ENCODE data around the gene SPATA31D3.
"Not testable (repeated sequence)": the region's sequence is repeated elsewhere in the genome, so short reads cannot be mapped to it uniquely, and the experiment has no call there.

Gene SPATA31D3

GRCh38 chr9:81943393-81943792 lies at the start of gene SPATA31D3:
SPATA31D3 (plus strand) TSS chr9:81943500; CDS start chr9:81943586, 86 bp downstream.
- DNase-seq (ENCODE audit: low spot score), result not testable (repeated sequence)

GRCh38 chr9:81893929-81894328 lies 49.4 kb upstream of the SPATA31D3 start:
- DNase-seq (ENCODE audit: low spot score), result no peak

DNA sequence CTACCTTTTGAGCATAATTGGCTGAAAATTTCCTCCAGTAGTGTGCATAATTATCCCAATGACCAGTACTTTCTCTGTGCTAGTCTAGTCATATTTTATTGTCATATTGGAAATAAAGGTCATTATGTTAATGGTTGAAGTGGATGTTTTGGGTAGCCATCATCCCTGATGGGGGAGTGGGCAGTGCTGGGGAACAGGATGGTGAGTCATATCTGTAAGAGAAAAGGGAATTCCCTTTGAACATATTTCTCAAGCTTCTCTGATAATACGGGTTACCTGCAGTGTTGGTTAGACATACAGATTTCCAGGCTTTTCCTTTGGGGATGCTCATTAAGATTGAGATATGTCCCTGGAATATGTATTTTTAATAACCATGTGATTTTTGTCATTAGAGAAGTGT lies 48.4 kb upstream of the SPATA31D3 start:
- DNase-seq (ENCODE audit: low spot score), result no peak

GRCh38 chr9:81896070-81896469 lies 47.2 kb upstream of the SPATA31D3 start:
- no peak for DNase-seq (ENCODE audit: low spot score)

DNA sequence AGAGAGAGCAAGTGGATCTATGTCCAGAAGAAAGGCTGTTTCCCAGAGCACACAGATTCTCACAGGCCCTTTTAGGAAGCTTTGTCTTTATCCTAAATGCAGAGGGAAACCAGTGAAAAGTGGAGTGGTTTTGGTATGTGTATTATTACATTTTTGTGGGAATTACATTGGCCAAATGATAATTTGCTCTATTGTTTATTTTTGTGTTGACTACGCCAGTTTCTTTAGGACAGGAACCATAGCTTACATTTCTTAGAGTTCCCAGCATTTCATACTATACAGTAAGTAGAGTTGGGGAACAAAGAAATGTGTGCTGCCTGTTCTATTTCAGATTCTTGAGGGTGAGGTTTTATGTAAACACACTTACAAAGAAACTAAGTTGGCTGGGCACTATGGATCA lies 44.4 kb upstream of the SPATA31D3 start:
- DNase-seq (ENCODE audit: low spot score), result no peak

- DNase-seq (ENCODE audit: low spot score), result no peak
Observed at GRCh38 chr9:81902196-81902595, 41.1 kb upstream of the SPATA31D3 start.

- no peak for DNase-seq (ENCODE audit: low spot score)
Observed at GRCh38 chr9:81902626-81903025, 40.7 kb upstream of the SPATA31D3 start.

DNA sequence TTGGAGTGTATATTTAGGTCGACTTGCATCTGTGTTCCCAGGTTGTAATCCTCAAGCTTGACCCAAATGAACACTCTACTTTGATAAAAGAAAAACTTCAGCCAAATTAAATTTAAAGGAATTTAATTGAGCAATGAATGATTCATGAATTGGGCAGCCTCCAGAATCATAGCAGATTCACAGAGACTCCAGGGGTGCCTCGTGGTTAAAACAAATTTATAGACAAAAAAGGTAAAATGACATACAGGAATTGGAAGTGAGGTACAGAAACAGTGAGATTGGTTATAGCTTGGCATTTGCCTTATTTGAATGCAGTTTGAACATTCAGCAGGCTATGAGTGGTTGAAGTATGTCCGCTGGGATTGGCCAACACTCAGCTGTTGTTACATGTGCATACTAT lies 36.6 kb upstream of the SPATA31D3 start:
- DNase-seq (ENCODE audit: low spot score), result no peak

DNA sequence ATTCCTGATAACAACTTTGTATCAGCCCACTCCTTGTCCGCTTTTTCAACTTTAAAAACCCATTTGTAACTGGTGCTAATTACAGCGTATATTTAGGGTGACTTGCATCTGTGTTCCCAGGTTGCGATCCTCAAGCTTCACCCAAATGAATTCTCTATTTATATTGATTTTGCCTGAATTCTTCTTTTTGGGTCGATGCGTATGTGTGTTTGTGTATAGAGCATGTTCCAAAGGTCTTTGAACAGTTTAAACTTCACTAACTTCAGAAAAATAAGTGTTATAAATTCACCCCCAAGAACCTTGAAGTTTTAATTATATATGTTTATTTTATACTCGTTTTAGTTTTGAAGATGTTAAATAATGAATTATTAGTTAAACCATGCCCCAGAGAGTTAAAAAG lies 31.2 kb upstream of the SPATA31D3 start:
- DNase-seq (ENCODE audit: low spot score), result no peak

DNA sequence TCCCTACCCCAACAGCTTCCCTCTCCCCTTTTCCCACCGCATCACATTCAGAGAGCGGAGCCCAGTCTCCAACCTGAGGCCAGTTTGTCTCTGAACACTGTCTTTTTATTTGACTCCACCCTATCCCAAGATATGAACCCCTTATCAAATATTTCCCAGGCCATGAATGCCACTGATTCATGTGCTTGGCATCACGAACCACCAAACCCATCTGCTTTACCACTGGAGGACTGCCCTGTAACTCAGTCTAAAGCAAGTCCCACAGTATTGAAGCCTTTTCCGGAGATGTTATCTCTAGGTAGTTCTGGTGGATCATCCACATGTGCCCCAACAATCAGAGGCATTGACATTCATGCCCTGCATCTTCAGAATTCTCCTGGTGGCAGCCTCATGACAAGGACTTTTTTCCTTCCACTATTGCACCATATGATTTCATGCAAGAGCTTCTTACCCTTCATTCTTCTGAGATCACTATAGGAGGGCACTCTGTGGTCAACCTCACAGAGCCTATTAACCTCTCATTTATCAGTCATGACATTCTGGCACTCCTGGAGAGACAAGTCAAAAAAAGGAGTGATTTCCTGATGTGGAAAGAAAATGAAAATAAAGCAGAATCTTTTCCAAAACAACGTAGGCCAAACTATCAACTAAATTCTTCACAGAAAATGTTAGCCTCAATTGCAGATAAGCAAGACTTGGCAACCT lies 27.3 kb upstream of the SPATA31D3 start:
- DNase-seq (ENCODE audit: low spot score), result no peak

- DNase-seq (ENCODE audit: low spot score), result not testable (repeated sequence)
Observed at GRCh38 chr9:81918507-81918906, 24.8 kb upstream of the SPATA31D3 start.

- DNase-seq (ENCODE audit: low spot score), result not testable (repeated sequence)
Observed at GRCh38 chr9:81928305-81928704, 15.0 kb upstream of the SPATA31D3 start, which contains the start of gene SPATA31D4. SPATA31D4 (plus strand) TSS chr9:81928428; CDS start chr9:81928514, 86 bp downstream.

DNA sequence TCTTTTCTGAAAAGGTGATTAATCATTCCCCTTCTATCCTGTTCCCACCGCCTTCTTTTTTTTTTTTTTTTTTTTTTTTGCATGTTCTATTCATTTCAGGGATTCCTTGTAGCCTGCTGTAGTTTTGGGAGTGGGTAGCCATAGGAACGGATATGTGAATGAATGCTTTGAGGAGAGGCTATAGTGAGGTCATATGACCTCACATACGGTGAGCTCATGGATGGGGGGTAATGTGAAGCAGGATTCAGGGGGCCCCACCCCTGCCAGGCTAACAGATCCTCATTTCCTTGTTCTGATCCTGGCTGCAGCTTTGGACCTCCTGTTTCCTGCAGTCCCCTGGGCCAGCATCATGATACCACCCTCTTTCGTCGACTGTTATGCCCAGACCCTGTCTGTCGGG lies 13.2 kb upstream of the SPATA31D3 start:
- not testable (repeated sequence) for DNase-seq (ENCODE audit: low spot score)

GRCh38 chr9:81933547-81933946 lies 9.8 kb upstream of the SPATA31D3 start:
- DNase-seq (ENCODE audit: low spot score), result not testable (repeated sequence)

DNA sequence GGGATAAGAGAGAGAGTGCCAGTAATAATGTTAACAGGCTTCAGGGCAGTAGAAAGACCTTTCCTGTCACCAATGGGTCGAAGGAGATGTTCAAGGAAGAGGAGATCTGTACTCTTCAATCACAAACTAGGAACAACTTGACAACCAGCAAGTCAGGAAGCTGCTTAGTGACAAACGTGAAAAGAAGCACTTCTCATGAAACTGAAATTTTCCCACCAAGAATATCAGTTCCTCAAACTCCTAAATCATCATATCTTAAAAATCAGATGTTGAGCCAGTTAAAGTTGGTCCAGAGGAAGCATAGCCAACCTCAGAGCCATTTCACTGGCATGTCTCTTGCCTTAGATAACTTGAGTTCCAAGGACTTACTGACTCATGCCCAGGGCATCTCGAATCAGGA lies 5.3 kb downstream of the SPATA31D3 start:
- not testable (repeated sequence) for DNase-seq (ENCODE audit: low spot score)

GRCh38 chr9:81953096-81953495 lies 9.8 kb downstream of the SPATA31D3 start:
- DNase-seq (ENCODE audit: low spot score), result no peak

DNA sequence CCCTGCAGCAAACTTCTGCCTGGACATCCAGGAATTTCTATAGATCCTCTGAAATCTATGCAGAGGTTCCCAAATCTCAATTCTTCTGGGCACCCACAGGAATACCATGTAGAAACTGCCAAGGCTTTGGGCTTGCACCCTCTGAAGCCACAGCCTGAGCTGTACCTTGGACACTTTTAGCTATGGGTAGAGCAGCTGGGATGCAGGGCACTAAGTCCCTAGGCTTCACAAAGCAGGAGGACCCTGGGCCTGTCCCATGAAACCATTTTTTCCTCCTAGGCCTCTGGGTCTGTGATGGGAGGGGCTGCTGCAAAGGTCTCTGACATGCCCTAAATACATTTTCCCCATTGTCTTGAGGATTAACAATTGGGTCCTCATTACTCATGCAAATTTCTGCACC lies 12.3 kb downstream of the SPATA31D3 start:
- DNase-seq (ENCODE audit: low spot score), result no peak

DNA sequence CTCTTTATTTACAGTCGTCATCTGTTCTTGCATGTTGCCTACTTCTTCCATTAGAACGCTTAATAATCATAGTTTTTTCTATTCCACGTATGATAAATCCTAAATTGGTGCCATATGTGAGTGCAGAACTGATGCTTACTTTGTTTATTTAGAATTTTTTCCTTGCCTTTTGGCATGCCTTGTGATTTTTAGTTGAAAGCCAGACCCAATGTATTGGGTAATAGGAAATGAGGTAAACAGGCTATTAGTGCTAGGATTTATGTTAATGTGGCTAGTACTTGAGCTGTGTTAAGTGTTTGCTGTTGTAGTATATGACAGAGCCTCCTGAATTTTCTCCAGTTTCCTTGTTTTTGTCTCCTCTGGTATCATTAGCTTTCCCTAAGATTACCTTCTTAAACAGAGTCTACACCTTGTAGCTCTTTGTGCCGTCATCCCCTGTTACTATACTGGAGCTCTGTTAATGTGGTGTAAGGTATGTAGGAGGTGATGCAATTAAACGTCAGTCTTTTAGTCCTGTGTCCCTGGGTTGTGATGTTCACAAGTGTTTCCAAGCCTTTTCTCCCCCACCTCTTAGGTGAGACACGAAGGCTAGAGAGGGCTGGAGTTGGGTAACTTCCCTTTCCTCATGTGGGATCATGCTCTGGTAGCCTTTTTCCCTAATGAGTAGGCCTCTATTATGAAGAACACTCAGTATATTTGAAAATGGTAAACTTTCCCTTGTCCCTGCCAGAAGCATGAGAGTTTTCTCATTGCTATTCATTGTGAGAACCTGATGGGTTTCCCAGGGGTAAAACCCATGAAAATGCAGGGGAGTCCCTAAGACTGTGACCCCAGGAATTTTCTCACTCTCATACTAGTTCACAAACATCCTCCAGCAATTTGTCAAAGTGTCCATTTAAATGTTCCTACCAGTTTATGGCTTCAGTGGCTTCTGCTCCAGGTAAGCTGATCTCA lies 21.2 kb downstream of the SPATA31D3 start:
- DNase-seq (ENCODE audit: low spot score), result no peak

DNA sequence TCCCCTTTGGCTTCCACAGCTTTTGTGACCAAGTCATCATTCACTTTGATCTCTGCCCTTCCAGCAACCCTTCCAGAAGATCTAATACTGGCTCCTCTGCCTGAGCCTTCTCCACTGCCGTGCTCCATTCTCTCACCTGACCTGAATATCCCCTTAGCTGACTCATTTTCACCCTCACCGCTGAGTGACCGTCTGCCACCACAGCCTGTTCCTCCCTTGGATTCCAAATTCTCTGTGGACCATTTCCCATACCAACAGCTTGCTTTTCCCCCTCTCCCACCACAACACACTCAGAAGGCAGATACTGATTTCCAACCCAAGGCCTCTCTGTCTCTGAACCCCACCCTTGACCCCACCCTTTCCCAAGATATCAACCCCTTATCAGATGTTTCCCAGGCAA lies 24.7 kb downstream of the SPATA31D3 start:
- DNase-seq (ENCODE audit: low spot score), result no peak

GRCh38 chr9:81969971-81970370 lies 26.7 kb downstream of the SPATA31D3 start:
- DNase-seq (ENCODE audit: low spot score), result no peak

DNA sequence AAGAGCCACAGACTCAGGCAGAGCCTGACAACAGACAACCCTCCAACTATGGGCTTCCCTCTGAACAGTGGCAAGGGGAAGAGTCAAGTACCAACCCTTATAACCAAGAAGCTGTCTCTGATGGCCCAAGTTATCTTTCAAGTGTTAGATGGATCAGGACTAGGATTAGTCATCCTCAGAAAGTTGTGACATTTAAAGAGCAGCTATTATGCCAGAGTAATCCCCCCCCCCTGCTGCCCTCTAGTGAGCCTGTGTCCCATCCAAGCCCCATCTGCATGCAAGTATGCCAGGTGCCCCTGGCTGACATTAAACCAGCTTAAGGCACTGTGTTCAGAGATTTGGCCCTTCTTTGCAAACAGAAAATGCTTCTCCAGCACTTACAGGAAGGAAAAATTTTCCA lies 28.4 kb downstream of the SPATA31D3 start:
- DNase-seq (ENCODE audit: low spot score), result no peak

DNA sequence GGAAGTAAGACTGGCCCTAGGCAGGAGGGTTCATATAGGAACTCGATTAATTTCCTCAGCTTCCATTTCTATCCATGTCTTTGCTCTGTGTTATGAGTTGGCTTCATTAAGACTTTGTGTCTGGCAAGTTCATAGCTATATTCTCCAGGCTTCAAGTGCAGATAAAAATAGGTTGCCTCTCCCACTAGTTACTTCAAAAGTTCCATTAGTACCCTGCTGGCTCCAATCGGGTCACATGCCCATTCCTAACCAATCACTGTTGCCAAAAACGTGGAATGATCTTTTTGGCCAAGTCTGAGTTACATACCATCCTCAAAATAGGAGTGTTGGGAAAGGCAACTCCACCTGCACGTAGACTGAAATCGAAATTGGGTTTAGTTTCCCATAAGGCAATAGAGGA lies 31.5 kb downstream of the SPATA31D3 start:
- no peak for DNase-seq (ENCODE audit: low spot score)

DNA sequence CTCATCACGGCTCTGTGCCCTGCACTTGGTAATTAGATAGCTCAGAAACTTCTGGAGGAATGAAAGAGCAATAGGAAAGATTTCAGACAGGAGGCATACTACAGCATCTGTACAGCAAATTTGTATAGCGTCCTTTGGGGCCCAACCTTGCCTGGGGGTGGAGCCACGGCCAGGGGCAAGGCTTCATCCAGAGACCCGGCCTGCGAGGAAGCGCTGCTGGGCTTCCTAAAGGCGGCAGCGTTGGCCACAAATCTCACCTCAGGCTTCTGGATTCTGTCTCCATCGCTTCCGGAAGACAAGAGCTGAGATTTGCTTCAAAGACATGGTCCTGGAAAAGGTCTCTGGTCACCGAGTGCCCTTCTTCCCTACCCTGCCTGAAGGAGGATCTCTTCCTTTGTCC lies 33.1 kb downstream of the SPATA31D3 start:
- no peak for DNase-seq (ENCODE audit: low spot score)
